Epithelial cell of proximal tubule (primary cell): ENCODE results near the gene SDCCAG8. TPM values are rescaled to one million over a fixed set of nuclear protein-coding genes. Genes with fewer than 3 reads are reported as not detected.
"Not testable (repeated sequence)": the region's sequence is repeated elsewhere in the genome, so short reads cannot be mapped to it uniquely, and the experiment has no call there.

Experiments
- DNase-seq: peaks from one replicate; pipeline ENCODE4 v3.0.0-alpha.2; 2011; ENCODE audit warnings: low read depth
- H3K4me3 ChIP-seq: 2 replicates; pipeline ENCODE4 v1.5.1; 2011; ENCODE audit warnings: low read depth, mild to moderate bottlenecking, low read length
- CTCF ChIP-seq: conservative IDR thresholded peaks from 2 replicates; pipeline ENCODE4 v1.5.1; 2012; ENCODE audit warnings: low read depth, mild to moderate bottlenecking, low read length
- total RNA-seq: library from RNA; depleted of rRNA; stranded (reverse); fragments of >200 nt; gene quantifications from 2 replicates; pipeline ENCODE4 v1.2.3, GENCODE V29; 2015

The SDCCAG8 gene
- total RNA-seq, 1 donor from 2014 or later = 86.9 TPM

GRCh38 chr1:243323491-243323890, 67.7 kb downstream of the SDCCAG8 start:
- TF ChIP-seq CTCF = no peak
- DNase-seq = no peak
- H3K4me3 ChIP-seq = no peak overlapping the region

- no peak for DNase-seq
- peak; percentile 71 for TF ChIP-seq CTCF
- H3K4me3 ChIP-seq = no peak overlapping the region
Observed at GRCh38 chr1:243325305-243325890, 69.6 kb downstream of the SDCCAG8 start.

- no peak for TF ChIP-seq CTCF
Observed at GRCh38 chr1:243332440-243332839, 76.6 kb downstream of the SDCCAG8 start.

GRCh38 chr1:243335292-243335691, 79.5 kb downstream of the SDCCAG8 start:
- no peak for TF ChIP-seq CTCF
- no peak for DNase-seq
- H3K4me3 ChIP-seq = no peak overlapping the region

More at GRCh38 chr1:243332440-243332839, 76.6 kb downstream of the SDCCAG8 start:
- DNase-seq = no peak
- H3K4me3 ChIP-seq = no peak overlapping the region

- no peak for DNase-seq
- H3K4me3 ChIP-seq = no peak overlapping the region
- no peak for TF ChIP-seq CTCF
Observed at GRCh38 chr1:243336163-243336562, 80.3 kb downstream of the SDCCAG8 start.

GRCh38 chr1:243338848-243339247, 83.0 kb downstream of the SDCCAG8 start:
- DNase-seq = not testable (repeated sequence)

GRCh38 chr1:243341074-243341473, 85.2 kb downstream of the SDCCAG8 start:
- no peak for DNase-seq
- TF ChIP-seq CTCF = no peak
- H3K4me3 ChIP-seq = no peak overlapping the region

More at GRCh38 chr1:243338848-243339247, 83.0 kb downstream of the SDCCAG8 start:
- not testable (repeated sequence) for H3K4me3 ChIP-seq
